K562 (cell line): Measurements from ENCODE around the gene ABCA13. TPM values are rescaled to one million over a fixed set of nuclear protein-coding genes. Genes with fewer than 3 reads are reported as not detected.

Experiments used
- MYBL2 ChIP-seq, 2 experiments: fragments of 450-650 bp in 1 of 2; sonication (generic) in 1 of 2; formaldehyde crosslinking in 1 of 2; IDR thresholded peaks; 2 replicates each; pipeline versions ENCODE4 v1.6.1 to v1.8.1; 2017 to 2022; ENCODE audit warnings: borderline replicate concordance in 1 of 2, inconsistent platforms in 1 of 2, low read depth in 1 of 2, mild to moderate bottlenecking in 1 of 2, missing genetic modification reagents in 1 of 2, moderate library complexity in 1 of 2
- SAFB ChIP-seq: fragments of 200-400 bp; formaldehyde crosslinking; IDR thresholded peaks from 2 replicates; pipeline ENCODE4 v1.6.1; 2017; ENCODE audit warnings: low read depth, low read length, borderline replicate concordance
- polyA plus RNA-seq, 8 experiments: library from polyadenylated mRNA; depleted of rRNA in 4 of 8; stranded (reverse) in 5 of 8; unstranded in 3 of 8; fragments of >200 nt; fragmentation: Nextera tagmentation in 2 of 8; fragmentation: Illumina TruSeq in 1 of 8; extraction: Ambion mirVana in 2 of 8; extraction: Trizol in 1 of 8; gene quantifications; 2 replicates each; pipeline versions ENCODE4 v1.2.1 to v1.2.3, GENCODE V29; 2011 to 2014; ENCODE audit warnings: inconsistent platforms in 1 of 8, missing spikeins in 1 of 8
- total RNA-seq, 7 experiments: library from RNA; depleted of rRNA in 6 of 7; stranded (reverse); fragments of >200 nt in 6 of 7; fragmentation: Illumina TruSeq in 2 of 7; extraction: Trizol in 2 of 7; gene quantifications; 2 replicates each; pipeline versions ENCODE4 v1.2.1 to v1.2.3, GENCODE V29; 2011 to 2021; ENCODE audit warnings: low replicate concordance in 1 of 7
- TF ChIP-seq, protein P1 (sequence below): fragments of 200-600 bp; sonication (generic); IDR thresholded peaks from one replicate; pipeline ENCODE4 v1.6.1; 2012; ENCODE audit warnings: mild to moderate bottlenecking, low read depth, low read length, inconsistent platforms

The ABCA13 gene
- total and polyA plus RNA-seq, 9 of the 15 experiments (the other 6 are each of a cell fraction or from before 2014, with no cell fraction given), result 0.14 to 1.5 (median 0.38) TPM

DNA sequence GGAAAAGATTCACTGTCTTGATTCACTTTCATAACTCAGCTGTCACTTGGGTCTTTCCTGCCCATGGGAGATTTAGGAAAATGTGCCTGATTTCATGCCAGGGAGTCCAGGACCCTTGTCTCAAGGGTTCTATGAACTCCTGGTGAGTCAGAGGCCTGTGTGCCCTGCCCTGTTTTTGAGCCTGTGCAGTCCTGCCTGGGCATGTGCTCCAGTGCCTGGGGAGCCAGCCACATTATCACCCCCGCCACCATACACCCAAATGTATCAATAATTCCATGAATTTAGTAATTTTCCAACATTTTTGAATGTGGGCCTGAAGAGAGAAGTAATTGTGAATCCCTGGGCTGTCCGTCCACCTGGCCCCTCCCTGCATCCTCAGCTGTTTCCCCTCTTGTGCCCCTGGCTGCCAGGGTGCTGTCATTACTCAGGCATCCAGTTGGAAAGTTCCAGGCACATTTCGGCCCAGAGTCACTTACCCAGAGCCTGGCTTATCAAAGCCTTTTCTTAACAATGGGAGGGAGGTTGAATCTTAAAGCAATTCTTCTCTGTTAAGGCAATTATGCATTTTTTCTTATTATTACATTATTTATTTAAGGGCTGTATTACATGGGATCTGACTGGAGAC lies 465.2 kb downstream of the ABCA13 start (continued):
- TF ChIP-seq, protein P1, sequence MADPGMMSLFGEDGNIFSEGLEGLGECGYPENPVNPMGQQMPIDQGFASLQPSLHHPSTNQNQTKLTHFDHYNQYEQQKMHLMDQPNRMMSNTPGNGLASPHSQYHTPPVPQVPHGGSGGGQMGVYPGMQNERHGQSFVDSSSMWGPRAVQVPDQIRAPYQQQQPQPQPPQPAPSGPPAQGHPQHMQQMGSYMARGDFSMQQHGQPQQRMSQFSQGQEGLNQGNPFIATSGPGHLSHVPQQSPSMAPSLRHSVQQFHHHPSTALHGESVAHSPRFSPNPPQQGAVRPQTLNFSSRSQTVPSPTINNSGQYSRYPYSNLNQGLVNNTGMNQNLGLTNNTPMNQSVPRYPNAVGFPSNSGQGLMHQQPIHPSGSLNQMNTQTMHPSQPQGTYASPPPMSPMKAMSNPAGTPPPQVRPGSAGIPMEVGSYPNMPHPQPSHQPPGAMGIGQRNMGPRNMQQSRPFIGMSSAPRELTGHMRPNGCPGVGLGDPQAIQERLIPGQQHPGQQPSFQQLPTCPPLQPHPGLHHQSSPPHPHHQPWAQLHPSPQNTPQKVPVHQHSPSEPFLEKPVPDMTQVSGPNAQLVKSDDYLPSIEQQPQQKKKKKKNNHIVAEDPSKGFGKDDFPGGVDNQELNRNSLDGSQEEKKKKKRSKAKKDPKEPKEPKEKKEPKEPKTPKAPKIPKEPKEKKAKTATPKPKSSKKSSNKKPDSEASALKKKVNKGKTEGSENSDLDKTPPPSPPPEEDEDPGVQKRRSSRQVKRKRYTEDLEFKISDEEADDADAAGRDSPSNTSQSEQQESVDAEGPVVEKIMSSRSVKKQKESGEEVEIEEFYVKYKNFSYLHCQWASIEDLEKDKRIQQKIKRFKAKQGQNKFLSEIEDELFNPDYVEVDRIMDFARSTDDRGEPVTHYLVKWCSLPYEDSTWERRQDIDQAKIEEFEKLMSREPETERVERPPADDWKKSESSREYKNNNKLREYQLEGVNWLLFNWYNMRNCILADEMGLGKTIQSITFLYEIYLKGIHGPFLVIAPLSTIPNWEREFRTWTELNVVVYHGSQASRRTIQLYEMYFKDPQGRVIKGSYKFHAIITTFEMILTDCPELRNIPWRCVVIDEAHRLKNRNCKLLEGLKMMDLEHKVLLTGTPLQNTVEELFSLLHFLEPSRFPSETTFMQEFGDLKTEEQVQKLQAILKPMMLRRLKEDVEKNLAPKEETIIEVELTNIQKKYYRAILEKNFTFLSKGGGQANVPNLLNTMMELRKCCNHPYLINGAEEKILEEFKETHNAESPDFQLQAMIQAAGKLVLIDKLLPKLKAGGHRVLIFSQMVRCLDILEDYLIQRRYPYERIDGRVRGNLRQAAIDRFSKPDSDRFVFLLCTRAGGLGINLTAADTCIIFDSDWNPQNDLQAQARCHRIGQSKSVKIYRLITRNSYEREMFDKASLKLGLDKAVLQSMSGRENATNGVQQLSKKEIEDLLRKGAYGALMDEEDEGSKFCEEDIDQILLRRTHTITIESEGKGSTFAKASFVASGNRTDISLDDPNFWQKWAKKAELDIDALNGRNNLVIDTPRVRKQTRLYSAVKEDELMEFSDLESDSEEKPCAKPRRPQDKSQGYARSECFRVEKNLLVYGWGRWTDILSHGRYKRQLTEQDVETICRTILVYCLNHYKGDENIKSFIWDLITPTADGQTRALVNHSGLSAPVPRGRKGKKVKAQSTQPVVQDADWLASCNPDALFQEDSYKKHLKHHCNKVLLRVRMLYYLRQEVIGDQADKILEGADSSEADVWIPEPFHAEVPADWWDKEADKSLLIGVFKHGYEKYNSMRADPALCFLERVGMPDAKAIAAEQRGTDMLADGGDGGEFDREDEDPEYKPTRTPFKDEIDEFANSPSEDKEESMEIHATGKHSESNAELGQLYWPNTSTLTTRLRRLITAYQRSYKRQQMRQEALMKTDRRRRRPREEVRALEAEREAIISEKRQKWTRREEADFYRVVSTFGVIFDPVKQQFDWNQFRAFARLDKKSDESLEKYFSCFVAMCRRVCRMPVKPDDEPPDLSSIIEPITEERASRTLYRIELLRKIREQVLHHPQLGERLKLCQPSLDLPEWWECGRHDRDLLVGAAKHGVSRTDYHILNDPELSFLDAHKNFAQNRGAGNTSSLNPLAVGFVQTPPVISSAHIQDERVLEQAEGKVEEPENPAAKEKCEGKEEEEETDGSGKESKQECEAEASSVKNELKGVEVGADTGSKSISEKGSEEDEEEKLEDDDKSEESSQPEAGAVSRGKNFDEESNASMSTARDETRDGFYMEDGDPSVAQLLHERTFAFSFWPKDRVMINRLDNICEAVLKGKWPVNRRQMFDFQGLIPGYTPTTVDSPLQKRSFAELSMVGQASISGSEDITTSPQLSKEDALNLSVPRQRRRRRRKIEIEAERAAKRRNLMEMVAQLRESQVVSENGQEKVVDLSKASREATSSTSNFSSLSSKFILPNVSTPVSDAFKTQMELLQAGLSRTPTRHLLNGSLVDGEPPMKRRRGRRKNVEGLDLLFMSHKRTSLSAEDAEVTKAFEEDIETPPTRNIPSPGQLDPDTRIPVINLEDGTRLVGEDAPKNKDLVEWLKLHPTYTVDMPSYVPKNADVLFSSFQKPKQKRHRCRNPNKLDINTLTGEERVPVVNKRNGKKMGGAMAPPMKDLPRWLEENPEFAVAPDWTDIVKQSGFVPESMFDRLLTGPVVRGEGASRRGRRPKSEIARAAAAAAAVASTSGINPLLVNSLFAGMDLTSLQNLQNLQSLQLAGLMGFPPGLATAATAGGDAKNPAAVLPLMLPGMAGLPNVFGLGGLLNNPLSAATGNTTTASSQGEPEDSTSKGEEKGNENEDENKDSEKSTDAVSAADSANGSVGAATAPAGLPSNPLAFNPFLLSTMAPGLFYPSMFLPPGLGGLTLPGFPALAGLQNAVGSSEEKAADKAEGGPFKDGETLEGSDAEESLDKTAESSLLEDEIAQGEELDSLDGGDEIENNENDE, result no peak
- TF ChIP-seq MYBL2 (IDR thresholded peaks at IDR 0.05; ENCODE audit: low read depth) (no peak), MYBL2 (CRISPR knock-in tag; IDR thresholded peaks at IDR 0.05; ENCODE audit: borderline replicate concordance) (no peak), SAFB (no peak)
